CD4-positive, alpha-beta T cell treated with Interleukin-4 for 1 hour (primary cell): ENCODE measurements around the gene KLHDC7B.

ENCODE experiments used
- DNase-seq, 2 donors: peaks; one replicate each; pipeline ENCODE4 v3.0.0-alpha.2; 2020 to 2022

The KLHDC7B gene

DNA sequence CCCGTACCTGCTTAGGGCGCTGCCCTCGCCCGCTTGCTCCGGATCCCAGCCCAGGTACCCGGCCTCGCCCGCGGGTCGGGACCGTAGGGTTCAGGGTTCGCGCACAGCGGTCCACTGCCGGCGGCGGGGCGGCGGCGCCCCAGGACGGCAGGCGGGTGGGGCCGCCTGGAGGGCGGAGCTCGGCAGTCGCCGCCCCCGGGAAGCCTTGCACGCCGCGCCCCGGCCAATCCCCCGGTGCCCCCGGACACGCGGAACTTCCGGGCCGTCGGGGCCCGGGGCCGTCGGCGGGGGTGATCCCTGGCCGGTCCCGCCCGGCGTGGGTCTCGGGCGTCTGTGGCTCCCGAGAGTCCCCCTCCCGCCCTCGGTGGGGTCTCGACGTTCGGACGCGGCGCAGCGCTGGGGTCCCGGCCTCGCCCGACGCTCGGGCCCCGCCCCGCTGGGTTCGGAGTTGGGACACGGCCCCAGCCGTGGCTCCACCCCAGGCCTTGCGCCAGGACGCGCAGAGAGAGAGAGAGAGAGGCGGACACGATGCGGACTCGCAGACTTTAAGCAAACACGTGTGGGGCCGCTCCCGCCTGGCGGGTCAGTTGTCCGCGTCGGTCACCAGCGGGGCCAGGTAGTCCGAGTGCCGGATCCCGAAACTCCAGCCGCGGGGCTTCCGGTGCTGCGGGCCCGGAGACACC, 15.7 kb upstream of the KLHDC7B start, which contains the start of gene TYMP:
TSS of gene TYMP (minus strand) at position 116 of the 683 bp plus-strand sequence. CDS start 303 bp downstream, outside the sequence.
- DNase-seq = peak; percentile 74 to 78

GRCh38 chr22:50530580-50530876, 15.2 kb upstream of the KLHDC7B start:
- DNase-seq = no peak

GRCh38 chr22:50530877-50531545, 14.7 kb upstream of the KLHDC7B start:
- peak; percentile 85 to 90 for DNase-seq

DNA sequence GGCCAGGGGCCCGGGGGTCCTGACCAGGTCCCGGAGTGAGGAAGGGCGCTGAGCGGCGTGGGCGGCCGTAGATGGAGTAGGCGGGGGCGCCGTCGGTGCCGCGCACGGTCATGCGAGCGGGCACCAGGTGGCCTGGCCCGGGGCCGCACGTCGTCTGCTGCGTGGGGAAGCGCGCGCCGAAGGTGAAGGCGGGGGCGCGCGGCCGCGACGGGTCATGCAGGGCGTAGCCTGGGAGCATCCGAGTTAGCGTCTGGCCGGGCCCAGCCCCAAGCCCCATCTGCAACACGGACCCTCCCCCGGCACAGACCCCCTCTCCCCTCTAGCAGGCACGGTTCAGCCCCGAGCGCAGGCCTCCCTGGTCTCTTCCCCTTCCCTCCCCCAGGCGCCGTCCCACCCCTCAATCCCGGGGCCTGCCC, 14.1 kb upstream of the KLHDC7B start:
- DNase-seq = peak; percentile 72 to 80

- DNase-seq = peak in 1 of 2 donors; percentile 36
Measured at GRCh38 chr22:50531962-50532674, 13.6 kb upstream of the KLHDC7B start.

- no peak for DNase-seq
Measured at GRCh38 chr22:50532824-50533796, 12.6 kb upstream of the KLHDC7B start.

DNA sequence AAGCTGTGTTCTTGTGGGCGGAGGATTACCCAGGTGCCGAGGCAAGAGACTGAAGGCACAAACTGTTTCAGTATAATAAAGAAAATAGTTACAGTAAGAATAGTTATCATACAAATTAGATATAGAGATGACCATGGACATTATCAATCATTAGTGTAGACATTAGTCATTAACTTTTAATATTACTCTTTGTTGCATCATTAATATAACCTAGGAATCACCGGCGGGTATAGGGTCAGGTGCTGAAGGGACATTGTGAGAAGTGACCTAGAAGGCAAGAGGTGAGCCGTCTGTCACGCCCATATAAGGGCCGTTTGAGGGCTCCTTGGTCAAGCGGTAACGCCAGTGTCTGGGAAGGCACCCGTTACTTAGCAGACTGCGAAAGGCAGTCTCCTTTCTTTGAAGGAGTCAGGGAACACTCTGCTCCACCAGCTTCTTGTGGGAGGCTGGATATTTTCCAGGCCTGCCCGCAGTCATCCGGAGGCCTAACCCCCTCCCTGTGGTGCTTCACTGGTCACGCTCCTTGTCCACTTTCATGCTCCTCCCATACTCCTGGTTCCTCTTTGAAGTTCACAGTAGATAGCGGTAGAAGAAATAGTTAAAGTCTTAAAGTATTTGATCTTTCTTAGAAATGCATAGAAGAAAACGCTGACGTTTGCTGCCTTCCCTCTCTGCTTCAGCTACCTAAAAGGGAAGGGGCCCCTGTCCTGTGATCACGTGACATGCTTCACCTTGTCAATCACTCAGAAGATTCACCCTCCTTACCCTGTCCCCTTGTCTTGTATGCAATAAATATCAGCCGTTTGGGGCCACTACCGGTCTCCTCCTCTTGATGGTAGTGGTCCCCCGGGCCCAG, 11.6 kb upstream of the KLHDC7B start:
- peak; percentile 56 to 60 for DNase-seq

DNA sequence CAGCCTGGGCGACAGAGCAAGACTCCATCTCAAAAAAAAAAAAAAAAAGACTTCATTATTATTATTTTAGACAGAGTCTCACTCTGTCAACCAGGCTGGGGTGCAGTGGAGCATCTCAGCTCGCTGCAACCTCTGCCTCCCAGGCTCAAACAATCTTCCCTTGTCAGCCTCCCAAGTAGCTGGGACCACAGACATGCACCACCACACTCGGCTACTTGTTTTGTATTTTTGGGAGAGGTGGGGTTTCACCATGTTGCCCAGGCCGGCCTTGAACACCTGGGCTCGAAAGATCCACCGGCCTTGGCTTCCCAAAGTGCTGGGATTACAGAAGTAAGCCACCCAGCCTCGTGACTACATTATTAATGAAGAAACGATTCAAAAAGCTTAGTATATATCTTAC, 10.6 kb upstream of the KLHDC7B start:
- no peak for DNase-seq

DNA sequence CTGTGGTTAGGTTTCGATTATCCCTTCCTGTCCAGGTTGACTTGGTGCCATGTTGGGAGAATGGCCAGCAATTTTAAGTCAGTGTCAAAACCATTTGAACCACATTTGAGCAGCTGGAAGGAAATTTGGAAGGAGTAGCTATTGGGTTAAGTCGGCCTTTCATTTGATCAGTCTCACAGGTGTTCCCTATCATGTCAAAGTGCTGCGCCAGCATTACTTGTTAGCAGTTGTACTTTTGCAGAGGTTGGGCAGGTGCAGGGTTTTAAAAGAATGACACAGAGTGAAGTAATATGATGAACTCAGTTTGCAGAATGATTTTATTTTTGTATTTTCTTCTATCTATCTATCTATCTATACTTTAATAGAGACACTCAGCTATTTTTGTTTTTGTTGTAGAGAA, 9.5 kb upstream of the KLHDC7B start:
- no peak for DNase-seq

- no peak for DNase-seq
Measured at GRCh38 chr22:50537765-50538164, 7.9 kb upstream of the KLHDC7B start.

GRCh38 chr22:50540381-50540780, 5.3 kb upstream of the KLHDC7B start:
- no peak for DNase-seq

DNA sequence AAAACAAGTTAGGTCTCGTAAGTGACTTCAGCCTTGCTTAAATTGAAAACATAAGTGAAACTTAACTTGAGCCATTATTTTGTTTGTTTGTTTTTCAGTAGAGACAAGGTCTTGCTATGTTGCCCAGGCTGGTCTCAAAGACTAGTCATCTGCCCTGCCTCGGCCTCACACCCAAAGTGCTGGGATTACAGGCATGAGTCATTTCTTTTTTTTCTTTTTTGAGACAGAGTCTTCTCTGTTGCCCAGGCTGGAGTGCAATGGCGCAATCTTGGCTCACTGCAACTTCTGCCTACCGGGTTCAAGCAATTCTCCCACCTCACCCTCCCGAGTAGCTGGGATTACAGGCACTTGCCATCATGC, 4.1 kb upstream of the KLHDC7B start:
- DNase-seq = peak; percentile 43 to 79

- DNase-seq = peak in 1 of 2 donors; percentile 78
Measured at GRCh38 chr22:50542416-50542927, 3.2 kb upstream of the KLHDC7B start.

GRCh38 chr22:50544078-50544745, 1.5 kb upstream of the KLHDC7B start:
- DNase-seq = peak; percentile 86 to 89

- peak in 1 of 2 donors; percentile 48 for DNase-seq
Measured at GRCh38 chr22:50544746-50545253, 899 bp upstream of the KLHDC7B start.

- no peak for DNase-seq
Measured at GRCh38 chr22:50546326-50547262, 895 bp downstream of the KLHDC7B start.

DNA sequence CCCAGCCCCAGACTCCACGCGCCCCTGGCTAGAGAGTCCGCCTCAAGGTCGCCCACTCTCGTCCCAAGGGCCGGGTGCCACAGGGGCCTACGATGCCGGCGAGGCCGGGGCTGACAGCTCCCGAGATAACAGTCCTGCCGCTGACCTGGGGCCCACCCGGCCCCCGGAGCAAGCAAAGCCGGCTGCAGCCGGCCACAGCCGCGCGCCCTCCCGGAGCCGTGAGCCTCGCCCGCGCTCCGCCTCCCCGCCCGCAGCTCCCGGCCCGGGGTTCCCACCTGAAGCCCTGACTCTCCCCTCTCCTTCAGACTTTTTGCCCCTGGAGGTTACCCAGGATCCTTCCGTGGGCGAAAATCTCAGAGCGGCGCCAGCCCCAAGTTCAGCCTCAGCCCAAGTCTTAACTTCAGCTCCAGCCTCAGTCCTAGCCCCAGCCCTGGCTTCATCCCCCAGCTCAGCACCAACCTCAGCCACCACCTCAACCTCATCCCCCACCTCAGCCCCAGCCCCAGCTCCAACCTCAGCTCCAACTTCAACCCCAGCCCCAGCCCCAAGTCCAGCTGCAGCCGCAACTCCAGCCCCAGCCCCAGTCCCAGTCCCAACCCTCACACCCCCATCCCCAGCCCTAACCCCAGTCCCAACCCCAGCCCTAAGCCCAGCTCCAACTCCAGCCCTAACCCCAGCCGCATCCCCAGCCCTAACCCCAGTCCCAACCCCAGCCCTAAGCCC, 1.7 kb downstream of the KLHDC7B start:
- no peak for DNase-seq

DNA sequence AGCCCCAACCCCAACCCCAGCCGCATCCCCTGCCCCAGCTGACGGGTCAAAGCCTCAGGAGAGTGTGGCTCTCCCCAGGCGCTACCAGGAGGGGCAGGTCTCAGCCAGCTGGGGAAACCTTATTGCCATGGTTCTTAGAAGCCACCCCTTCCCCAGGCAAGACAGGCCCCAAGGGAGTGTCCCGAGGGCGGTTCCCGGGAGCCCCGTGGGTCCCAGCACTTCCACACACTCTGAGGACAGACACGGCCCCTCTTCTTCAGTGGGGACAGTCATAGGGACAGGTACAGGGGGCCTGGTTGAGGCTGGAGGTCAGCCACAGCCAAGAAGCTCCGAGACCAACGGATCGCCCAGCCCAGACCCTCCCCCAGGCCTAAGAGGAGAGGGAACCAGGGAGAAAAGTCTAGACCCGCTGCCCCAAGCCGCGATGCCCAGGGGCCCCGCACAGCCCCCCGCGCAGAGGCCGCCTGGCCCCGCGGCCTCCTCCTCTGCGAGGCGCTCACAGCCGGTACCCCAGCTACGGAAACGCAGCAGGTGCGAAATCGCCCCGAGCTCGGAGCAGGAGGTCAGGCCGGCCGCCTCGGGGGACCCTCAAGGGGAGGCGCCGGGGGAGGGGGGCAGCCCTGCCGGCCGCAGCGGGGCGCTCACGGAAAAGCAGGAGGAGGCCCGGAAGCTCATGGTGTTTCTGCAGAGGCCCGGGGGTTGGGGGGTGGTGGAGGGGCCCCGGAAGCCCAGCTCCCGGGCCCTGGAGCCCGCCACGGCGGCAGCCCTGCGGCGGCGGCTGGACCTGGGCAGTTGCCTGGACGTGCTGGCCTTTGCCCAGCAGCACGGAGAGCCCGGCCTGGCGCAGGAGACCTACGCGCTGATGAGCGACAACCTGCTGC, 2.6 kb downstream of the KLHDC7B start:
- DNase-seq = peak; percentile 49 to 58
